Right forelimb (tissue), 1 donor: ENCODE measurements around the gene AIFM2.
"Not testable (repeated sequence)": the region's sequence is repeated elsewhere in the genome, so short reads cannot be mapped to it uniquely, and the experiment has no call there.

ENCODE experiments used
- DNase-seq: peaks from one replicate; pipeline ENCODE4 v3.0.0-alpha.2; 2018

The AIFM2 gene

GRCh38 chr10:70090951-70091350 is 41.7 kb downstream of the AIFM2 start:
- no peak for DNase-seq

- DNase-seq, result no peak
These were observed 42.6 kb downstream of the AIFM2 start for GRCh38 chr10:70090013-70090412.

- no peak for DNase-seq
These were observed 44.3 kb downstream of the AIFM2 start for GRCh38 chr10:70088308-70088698.

- no peak for DNase-seq
These were observed 44.9 kb downstream of the AIFM2 start for GRCh38 chr10:70087616-70088307.

GRCh38 chr10:70085975-70086613 is 46.5 kb downstream of the AIFM2 start:
- DNase-seq, result no peak

- no peak for DNase-seq
These were observed 48.4 kb downstream of the AIFM2 start for GRCh38 chr10:70084189-70084588.

- not testable (repeated sequence) for DNase-seq
These were observed 51.8 kb downstream of the AIFM2 start for GRCh38 chr10:70080789-70081188.

GRCh38 chr10:70078937-70079336 is 53.7 kb downstream of the AIFM2 start:
- no peak for DNase-seq

GRCh38 chr10:70078329-70078728 is 54.3 kb downstream of the AIFM2 start:
- no peak for DNase-seq

GRCh38 chr10:70074971-70075370 is 57.7 kb downstream of the AIFM2 start:
- DNase-seq, result no peak

- no peak for DNase-seq
These were observed 58.5 kb downstream of the AIFM2 start for GRCh38 chr10:70074165-70074564.

- DNase-seq, result no peak
These were observed 61.8 kb downstream of the AIFM2 start for GRCh38 chr10:70070834-70071233.

GRCh38 chr10:70069346-70069745 is 63.3 kb downstream of the AIFM2 start:
- no peak for DNase-seq

- no peak for DNase-seq
These were observed 63.7 kb downstream of the AIFM2 start for GRCh38 chr10:70068925-70069324.

- DNase-seq, result no peak
These were observed 65.0 kb downstream of the AIFM2 start for GRCh38 chr10:70067586-70067985.

- no peak for DNase-seq
These were observed 66.4 kb downstream of the AIFM2 start for GRCh38 chr10:70066190-70066589.

GRCh38 chr10:70064486-70064885 is 68.1 kb downstream of the AIFM2 start:
- no peak for DNase-seq

- no peak for DNase-seq
These were observed 69.1 kb downstream of the AIFM2 start for GRCh38 chr10:70063418-70064098.
